Stimulated activated CD4-positive, alpha-beta T cell treated with anti-CD3 and anti-CD28 coated beads, Interleukin-4, amount 100 ng/mL, for 24 hours (primary cell): ENCODE measurements around the gene PGRMC2.
"Not testable (repeated sequence)": the region's sequence is repeated elsewhere in the genome, so short reads cannot be mapped to it uniquely, and the experiment has no call there.

Source experiments
- DNase-seq: peaks from one replicate; pipeline ENCODE4 v3.0.0-alpha.2; 2020

The PGRMC2 gene

DNA sequence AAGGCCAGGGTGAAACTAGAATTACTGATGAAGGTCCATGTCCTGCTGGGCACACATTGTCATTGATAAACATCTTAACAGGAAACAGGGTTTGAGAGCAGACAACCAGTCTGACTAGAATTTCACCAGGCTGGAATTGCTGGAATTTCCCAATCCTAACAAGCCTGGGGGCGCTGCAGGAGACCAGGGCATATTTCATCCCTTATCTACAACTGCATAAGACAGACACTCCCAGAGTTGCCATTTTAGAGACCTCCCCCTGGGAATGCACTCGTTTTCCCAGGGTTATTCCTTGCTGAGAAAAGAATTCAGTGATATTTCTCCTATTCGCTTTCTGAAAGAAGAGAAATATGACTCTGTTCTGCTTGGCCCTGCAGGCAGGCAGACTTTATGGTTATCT is 22.1 kb downstream of the PGRMC2 start:
- not testable (repeated sequence) for DNase-seq

DNA sequence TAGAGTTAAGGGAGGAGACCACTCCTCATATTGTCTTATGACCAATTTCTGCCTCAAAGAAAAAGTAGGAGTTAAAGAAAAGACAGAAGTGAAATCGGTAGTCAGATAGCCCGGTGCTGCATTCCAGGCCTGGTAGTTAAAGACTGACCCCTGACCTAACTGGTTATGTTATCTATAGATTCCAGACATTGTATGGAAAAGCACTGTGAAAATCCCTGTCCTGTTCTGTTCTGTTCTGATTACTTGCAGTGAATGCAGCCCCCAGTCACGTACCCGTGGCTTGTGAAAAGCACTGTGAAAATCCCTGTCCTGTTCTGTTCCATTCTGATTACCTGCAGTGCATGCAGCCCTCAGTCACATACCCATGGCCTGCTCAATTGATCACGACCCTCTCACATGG is 27.7 kb downstream of the PGRMC2 start:
- not testable (repeated sequence) for DNase-seq

DNA sequence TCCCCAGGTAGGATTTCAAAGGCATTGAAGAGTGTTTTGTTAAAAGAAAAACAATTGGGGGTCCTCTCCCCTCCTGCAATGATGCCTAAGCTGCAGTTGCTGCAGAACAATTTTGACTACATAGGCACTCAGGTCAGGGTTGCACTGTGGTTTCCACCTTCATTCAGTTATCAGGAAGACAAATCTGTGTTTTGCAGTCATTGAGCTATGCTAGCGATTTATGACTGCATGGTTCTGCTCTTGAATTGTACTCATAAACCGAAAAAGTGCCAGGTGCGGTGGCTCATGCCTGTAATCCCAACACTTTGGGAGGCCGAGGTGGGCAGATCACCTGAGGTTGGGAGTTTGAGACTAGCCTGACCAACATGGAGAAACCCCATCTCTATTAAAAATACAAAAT is 29.4 kb downstream of the PGRMC2 start:
- not testable (repeated sequence) for DNase-seq

DNA sequence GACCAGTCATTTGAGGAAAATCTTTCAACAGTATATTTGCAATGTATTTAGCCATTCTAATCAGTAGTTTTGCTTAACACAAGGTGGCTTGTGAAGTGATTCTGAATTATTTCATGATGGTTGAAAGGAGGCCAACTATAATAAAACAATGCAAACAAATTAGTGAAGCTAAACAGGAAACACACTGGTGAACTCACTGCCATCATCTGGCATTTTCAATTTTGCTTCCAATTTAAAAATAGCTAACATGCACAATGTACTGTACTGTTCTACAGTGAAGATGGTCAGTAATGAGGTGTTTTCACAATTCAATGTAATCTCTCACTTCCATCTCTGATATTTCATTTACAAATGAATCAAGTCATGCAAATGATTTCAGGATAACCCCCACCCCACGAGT is 31.1 kb downstream of the PGRMC2 start:
- no peak for DNase-seq

DNA sequence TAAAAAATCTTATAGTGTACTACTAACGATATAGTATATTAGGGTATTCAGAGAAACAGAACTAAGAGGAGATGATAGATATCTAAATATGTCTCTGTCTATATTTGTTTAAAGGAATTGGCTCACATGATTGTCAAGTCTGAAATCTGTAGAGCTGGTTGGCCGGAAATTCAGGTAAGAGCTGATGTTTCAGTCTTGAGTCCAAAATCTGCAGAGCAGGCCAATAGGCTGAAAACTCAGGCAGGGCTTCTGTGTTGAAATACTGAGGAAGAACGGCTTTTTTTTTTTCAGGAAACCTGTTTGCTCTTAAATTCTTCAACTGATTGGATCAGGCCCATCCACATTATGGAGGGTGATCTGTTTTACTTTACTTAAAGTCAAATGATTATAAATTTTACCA is 31.7 kb downstream of the PGRMC2 start:
- no peak for DNase-seq

DNA sequence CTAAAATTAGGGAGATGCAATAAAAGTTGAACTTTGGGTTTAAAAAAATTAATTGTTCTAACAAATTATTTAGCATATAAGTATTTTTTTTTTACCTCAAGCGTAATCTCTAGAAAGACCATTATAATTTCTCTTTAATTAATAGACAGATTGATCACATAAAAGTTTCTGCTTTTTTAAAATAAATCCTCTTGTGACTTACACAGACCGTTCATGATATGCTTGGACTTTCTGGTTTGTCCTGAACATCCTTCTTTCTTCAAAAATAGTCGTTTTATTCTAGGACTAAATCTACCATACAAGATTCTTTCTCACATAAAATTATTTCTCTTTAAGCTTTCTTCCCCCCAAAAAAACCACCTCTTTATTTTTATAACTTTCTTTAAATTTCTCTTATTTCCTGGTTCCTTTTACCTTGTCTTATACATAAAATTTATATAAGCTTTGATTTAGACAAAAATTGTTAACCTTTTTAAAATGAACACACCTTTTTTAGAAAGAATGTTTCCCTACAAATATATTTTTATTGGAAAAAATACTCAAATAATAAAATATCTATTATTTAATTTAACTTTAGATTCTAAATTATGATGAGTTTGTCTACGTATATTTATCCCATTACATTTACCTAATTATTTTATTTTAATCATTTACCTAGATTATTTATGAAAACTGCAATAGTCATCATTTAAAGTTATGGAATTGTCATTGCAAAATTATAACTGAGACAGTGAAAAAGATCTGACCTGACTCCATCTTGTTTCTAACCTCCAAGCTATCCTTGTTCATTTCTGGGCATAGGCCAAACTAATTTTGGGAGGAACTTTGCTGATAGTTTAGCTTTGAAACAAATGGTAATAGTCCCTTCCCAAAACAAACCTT is 37.6 kb downstream of the PGRMC2 start:
- DNase-seq = no peak

DNA sequence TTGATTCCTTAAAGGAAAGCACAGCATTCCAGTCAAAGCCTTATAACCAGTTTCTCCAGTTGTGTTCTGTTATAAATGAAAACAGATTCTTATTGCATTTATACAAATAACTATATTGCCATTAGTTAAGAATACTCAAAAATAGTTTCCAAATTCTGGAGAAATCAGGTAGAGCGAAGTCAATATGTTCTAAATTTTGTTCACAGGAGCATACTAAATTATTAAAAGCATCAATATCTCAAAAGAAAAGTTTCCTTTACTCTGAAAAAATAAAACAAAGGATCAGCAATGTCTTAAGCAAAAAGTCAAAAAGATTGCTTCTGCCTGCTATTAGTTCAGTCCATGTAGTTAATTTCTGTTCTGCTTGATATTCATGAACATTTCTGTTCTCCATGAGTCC is 39.7 kb downstream of the PGRMC2 start:
- no peak for DNase-seq

DNA sequence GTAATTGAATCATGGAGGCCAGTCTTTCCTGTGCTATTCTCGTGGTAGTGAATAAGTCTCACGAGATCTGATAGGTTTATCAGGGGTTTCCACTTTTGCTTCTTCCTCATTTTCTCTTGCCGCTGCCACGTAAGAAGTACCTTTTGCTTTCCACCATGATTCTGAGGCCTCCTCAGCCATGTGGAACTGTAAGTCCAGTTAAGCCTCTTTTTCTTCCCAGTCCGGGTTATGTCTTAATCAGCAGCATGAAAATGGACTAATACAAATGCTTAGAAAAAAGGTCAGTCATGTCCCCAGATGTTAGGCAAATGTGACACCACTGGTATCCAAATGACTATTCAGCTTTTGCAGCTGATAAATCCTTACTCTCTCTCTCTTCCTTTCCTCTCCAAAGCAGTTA is 42.2 kb downstream of the PGRMC2 start:
- not testable (repeated sequence) for DNase-seq

DNA sequence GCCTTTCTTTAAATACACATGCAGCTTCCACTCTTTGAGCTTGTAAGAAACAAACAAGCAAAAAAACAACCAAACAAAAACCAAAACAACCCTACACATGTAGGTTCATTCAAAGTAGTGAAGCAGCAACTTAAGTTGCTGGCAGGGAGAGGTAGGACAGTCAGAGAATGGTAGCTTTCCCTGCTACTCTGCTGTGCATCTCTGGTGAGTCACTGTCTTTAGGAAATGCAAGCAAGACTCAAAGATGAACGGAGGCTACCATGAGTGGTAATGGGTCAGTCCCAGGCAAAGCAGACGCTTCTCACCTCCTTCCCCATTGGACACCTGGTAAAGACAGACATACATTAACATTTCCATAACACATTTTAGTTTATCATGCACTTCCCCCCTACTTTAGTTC is 43.2 kb downstream of the PGRMC2 start:
- DNase-seq = no peak

DNA sequence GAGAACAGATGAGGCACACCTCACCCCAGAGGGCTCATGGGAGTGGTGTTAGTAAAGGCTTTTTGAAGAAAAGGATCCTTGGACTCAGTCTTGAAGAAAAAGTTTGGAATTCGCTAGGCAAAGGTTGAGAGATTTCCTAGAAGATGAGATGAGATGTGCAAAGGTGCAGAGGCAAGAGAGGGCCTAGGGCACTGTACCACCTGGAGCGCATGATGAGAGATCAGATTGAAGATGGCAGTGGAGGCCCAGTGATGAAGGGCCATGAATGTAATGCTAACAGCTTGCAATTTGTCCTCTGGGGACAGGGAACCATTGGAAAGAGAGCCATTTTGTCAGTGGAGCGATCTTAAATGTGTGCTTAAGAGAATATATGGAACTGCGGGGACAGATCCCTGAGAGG is 45.0 kb downstream of the PGRMC2 start:
- DNase-seq = no peak

DNA sequence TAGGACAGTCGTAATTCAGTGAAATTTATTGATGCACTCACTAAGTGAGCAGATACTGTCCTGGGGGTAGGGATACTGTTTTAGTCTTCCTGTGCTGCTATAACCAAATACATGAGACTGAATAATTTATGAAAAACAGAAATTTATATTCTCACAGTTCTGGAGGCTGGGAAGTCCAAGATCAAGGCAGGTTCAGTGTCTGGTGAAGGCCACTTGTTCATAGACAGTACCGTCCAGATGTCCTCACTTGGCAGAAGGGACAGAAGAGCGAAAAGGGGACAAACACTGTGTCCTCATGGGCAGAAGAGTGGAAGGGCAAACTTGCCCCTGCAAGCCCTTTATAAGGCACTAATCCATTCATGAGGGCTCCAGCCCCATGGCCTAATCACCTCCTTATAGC is 45.6 kb downstream of the PGRMC2 start:
- no peak for DNase-seq

DNA sequence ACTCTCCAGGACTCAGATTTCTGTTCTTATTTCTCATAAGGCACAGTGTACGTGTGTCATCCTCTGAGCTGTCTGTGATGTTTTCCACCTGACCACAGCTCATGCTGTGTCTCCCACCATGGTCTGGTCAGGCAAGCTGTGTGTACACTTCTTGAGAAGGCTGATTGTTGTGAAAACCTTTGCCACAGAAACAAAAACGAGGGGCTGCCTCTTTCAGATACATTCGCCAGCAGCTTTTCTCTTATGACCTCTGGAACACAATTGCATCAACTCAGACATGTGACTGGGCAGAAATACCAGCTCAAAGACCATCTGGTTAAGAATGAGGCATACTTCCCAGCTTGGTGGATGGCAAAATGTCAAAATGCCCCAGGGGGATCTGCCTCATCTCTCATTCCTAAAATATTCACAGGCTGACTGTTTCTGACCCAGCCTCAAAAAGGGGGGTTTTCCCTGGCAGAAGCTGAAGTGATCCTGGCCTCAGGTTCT is 46.1 kb downstream of the PGRMC2 start:
- DNase-seq = no peak

DNA sequence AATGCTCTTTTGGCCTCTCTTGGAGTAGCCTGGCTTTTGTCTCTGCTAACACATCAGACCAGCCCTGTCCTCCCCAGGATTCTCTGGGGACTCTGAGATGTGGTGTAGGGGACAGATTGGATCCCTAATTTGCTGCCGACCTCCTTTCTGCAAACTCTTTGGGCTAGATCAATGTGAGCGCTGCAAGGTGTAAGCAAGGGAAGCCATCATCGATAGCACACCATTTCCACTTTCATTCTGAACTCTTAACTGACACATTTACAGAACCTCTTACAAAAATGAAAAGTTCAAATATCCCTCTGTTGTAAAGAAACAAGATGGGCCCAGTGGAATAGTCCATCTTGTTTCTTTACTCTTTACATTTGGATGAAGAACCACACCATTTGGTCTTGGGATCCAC is 46.6 kb downstream of the PGRMC2 start:
- no peak for DNase-seq

DNA sequence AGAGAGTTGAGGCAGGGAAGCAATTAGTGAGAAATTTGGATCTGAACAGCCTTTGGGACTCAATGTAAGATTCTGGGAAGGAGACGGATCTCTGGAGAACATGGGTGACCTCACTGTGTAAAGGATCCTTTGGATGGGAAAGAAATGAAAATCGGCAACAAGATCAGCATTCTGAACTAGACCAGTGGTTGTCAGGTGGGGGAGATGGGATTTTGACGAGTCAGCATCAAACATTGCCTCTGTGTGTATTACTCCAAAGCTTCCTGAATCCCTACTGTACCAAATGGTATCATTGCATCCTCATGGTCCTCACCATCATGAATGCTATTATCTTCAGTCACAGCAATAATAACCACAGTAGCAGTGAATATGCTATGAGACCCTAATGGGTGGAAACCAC is 52.8 kb downstream of the PGRMC2 start:
- no peak for DNase-seq

DNA sequence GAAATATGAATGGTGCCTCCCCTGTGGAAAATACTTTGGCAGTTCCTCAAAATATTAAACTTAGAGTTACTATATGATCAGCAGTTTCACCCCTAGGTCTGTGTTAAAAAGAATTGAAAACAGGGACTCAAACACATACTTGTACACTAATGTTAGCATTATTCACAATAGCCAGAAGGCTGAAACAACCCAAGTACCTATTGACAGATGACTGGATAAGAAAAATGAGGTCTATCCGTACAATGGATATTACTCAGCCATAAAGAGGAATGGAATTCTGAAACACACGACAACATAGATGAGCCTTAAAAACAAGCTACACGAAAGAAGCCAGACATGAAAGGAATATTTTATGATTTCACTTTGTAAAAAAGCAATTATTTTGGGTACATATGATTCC is 54.9 kb downstream of the PGRMC2 start:
- no peak for DNase-seq

DNA sequence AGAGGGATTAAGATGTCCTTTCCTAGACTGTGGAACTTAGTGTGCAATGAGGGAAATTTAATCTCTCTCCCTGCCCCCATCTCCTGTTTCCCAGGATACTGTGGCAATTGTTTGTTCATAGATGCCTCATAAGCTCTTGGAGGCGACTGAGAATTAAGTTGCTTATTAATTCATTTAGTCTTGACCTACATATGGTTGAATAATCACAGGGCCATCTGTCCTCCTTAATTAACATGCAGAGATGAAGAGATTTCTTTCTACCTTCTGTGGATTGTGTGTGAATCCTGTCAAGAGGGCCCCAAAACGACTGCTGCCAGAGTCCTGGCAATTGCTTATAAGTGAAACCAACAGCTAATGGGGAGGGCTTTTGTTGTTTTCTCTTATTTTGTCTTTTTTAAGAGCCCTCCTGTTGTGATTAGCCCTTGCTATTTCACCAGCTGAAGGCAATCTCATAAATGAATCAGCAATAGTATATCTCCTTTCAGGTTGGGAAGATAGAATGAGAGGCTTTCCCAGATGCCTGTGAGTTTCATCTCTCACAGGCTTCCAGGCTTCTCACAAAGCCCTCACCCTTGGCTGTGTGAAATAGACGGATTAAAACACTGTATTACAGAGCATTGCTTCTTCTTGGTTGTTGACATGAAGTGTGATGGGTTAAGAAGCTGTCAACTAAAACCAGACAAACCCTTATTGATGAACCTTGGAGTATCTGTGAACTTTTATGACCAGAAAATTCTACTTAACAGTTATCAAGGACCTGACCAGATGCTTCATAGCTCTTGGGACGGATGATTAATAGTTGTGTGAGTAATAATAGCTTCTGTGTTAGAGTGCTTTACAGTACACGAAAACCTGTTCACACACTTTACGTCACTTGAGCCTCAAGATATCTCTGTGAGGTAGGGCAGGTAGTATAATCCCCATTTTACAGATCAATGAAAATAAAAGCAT is 58.5 kb downstream of the PGRMC2 start:
- DNase-seq = no peak

DNA sequence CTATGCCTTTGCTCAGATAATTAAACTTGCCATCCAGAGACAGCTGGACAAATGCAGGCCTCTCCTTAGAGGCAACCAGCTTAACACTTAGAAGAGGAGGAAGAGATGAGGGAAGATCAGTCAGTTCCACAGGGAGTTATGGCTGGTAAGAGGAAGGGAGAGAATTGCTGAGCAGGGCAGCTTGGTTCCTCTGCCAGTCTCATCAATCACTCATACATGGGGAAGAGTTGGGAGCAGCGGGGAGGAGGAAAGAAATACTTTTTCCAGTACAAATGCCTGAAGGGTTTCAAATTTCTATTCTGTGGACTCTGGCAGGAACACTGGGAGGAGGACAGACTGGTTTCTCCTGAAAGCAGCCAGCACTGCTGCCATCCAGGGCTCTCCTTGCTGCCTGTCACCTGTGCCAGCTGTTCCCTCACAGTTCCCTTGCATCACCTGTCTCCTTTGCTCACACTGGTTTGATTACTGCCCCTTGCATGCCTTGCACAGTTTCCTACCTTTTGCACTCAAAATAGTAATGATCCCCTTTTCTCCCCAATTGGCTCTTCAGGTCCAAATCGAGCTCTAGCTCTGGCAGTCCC is 59.5 kb downstream of the PGRMC2 start:
- DNase-seq = no peak

DNA sequence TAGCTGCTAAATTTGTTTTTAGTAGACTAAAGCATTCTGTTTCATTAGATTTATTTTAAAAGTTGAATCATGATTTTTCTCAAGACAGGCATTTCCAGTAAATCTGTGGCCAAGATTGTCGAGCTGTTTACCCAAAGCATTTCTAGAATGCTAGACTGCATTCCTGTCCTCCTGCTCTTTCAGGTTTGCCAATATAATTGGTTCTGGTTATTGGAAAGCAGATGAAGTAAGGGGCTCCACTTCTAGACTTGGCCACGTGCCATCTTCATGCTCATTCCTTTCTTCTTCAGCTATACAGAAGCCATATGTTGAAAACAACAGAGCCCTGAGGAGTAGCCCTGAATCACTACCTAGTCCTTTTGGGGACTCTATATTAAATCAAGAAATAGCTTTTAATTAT is 62.5 kb downstream of the PGRMC2 start:
- DNase-seq = no peak

DNA sequence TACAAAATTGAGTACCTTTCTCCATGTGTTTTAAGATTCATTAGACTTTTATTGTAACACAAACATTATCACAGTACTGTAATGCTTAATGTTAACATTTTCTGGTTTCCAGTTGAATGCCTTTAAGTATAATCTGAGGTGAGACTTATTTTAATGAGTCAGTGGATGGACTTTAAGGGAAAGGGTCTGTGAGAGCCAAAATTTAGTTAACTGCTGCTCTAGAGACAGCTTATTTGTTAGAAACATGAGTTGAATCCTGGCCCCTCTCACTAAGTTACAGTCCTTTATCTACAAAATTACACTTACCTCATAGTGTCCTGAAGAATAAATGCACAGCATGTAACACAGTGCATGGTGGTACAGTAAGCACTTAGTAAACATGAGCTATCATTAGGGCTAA is 66.0 kb downstream of the PGRMC2 start:
- no peak for DNase-seq

DNA sequence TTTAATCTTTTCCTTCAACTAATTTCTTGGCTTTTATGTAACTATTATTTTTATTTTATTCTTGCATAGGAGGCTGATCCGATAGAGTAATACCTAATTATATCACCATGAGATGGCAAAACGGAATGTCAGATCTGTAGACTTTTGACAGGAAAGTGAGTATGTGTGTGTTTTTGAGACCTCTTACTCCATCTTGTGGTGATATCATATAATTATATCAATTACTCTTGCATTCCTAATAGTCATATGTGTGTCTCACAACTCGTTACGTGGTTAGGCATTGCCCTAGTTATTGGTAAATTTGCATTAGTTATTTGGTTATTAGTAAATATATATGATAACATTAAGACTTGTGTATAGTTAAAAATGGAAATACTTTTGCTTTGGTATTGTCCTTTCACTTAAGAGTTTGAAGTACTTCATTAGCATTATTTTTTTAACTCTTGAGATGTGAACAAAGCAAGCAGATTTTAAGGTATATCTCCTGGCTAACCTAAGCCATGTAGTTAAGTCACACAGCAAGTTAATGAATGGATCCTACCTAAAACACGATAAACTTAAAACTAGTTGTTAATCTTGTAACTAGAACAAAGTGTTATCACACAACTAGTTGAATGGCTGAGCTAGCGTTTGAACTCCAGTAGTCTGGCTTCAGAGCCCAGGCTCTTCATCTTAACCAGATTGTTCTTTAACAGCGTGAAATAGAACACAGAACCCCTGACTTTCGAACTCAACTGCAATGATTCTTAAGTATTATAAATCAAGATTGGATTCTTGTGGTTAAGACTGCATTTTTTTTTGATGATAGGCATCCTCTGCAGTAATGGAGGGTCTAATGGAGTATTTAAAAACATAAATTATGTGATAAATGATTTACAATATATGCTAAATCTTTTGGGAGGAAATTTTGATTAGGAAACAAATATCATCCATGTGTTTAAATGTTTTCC is 67.1 kb downstream of the PGRMC2 start:
- no peak for DNase-seq
